ENCODE results near the gene MED23.

- TF ChIP-seq, protein P1, sequence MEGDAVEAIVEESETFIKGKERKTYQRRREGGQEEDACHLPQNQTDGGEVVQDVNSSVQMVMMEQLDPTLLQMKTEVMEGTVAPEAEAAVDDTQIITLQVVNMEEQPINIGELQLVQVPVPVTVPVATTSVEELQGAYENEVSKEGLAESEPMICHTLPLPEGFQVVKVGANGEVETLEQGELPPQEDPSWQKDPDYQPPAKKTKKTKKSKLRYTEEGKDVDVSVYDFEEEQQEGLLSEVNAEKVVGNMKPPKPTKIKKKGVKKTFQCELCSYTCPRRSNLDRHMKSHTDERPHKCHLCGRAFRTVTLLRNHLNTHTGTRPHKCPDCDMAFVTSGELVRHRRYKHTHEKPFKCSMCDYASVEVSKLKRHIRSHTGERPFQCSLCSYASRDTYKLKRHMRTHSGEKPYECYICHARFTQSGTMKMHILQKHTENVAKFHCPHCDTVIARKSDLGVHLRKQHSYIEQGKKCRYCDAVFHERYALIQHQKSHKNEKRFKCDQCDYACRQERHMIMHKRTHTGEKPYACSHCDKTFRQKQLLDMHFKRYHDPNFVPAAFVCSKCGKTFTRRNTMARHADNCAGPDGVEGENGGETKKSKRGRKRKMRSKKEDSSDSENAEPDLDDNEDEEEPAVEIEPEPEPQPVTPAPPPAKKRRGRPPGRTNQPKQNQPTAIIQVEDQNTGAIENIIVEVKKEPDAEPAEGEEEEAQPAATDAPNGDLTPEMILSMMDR (IDR thresholded peaks at IDR 0.05), result no peak
- TF ChIP-seq POLR2A (IDR thresholded peaks at IDR 0.05), result no peak
Observed at GRCh38 chr6:131652472-131652871, 24.4 kb upstream of the MED23 start.
